Vagina (tissue), 2 donors: Measurements from ENCODE around the gene URM1. TPM values are rescaled to one million over a fixed set of nuclear protein-coding genes. Genes with fewer than 3 reads are reported as not detected.

ENCODE experiments used
- DNase-seq, 2 donors: peaks; one replicate each; pipeline ENCODE4 v3.0.0-alpha.2; 2017; ENCODE audit errors: extremely low spot score in 2 of 2
- H3K27ac ChIP-seq: fragments of 200-600 bp; sonication (generic); one replicate; pipeline ENCODE4 v1.5.1; 2019
- H3K27me3 ChIP-seq: fragments of 200-600 bp; sonication (generic); one replicate; pipeline ENCODE4 v1.5.1; 2019
- H3K36me3 ChIP-seq, 2 donors: fragments of 200-600 bp; sonication (generic); one replicate each; pipeline ENCODE4 v1.5.1; 2017 to 2019
- H3K4me1 ChIP-seq: fragments of 200-600 bp; sonication (generic); one replicate; pipeline ENCODE4 v1.5.1; 2019
- H3K4me3 ChIP-seq, 2 donors: fragments of 200-600 bp; sonication (generic); 1 replicate in 1 of 2; 2 replicates in 1 of 2; pipeline ENCODE4 v1.5.1; 2016 to 2019
- H3K9me3 ChIP-seq: fragments of 200-600 bp; sonication (generic); one replicate; pipeline ENCODE4 v1.5.1; 2019
- CTCF ChIP-seq, 3 experiments: fragments of 450-650 bp in 2 of 3; fragments of 200-600 bp in 1 of 3; sonication (generic) in 1 of 3; IDR thresholded peaks; one replicate each; pipeline ENCODE4 v1.5.1; 2017 to 2019; ENCODE audit warnings: antibody characterized with exemption in 3 of 3, mild to moderate bottlenecking in 2 of 3, moderate library complexity in 2 of 3
- POLR2A ChIP-seq, 2 donors: fragments of 450-650 bp; IDR thresholded peaks; one replicate each; pipeline ENCODE4 v1.6.1; 2017; ENCODE audit warnings: antibody characterized with exemption in 2 of 2, mild to moderate bottlenecking in 2 of 2, moderate library complexity in 2 of 2
- POLR2AphosphoS5 ChIP-seq, 2 donors: sonication (generic); formaldehyde crosslinking; IDR thresholded peaks; one replicate each; pipeline ENCODE4 v1.9.0; 2017; ENCODE audit warnings: antibody characterized with exemption in 2 of 2, mild to moderate bottlenecking in 2 of 2, low read depth in 1 of 2; ENCODE audit not compliant: insufficient read depth in 1 of 2
- intact Hi-C: fragments of 100-400 bp; cut with DNase I; formaldehyde crosslinking; loops from one replicate; pipeline ENCODE4 v1.15.1; 2023
- total RNA-seq: library from RNA; depleted of rRNA; stranded (reverse); fragments of >200 nt; gene quantifications from one replicate; pipeline ENCODE4 v1.2.3, GENCODE V29; 2016

URM1 gene
- total RNA-seq, 1 donor from 2014 or later: 15.2 TPM

- intact Hi-C loops: loop anchor here (5.0 kb wide), 1 partner anchor 1768 kb away; no protein-coding TSS in a partner anchor
- Histone ChIP-seq H3K27me3 (no peaks in the 10 kb centered on the region), H3K27ac (no peak overlapping the region), H3K4me1 (no peaks in the 10 kb centered on the region), H3K36me3 (peaks cover 0 to 47% of the 10 kb centered on the region in 2 donors), H3K9me3 (no peaks in the 10 kb centered on the region), H3K4me3 (no peak overlapping the region)
- no peak for DNase-seq
- no peak for TF ChIP-seq CTCF (IDR thresholded peaks at IDR 0.05)
- TF ChIP-seq POLR2AphosphoS5 (IDR thresholded peaks at IDR 0.05; ENCODE audit: insufficient read depth in 1 of 2, low read depth in 1 of 2): no peak
- TF ChIP-seq POLR2A (IDR thresholded peaks at IDR 0.05): no peak
These were observed 13.8 kb downstream of the URM1 start for GRCh38 chr9:128384801-128385495.

GRCh38 chr9:128385496-128386460 is 14.6 kb downstream of the URM1 start:
- no peak overlapping the region for H3K27ac ChIP-seq
- TF ChIP-seq POLR2A (IDR thresholded peaks at IDR 0.05) (no peak), POLR2AphosphoS5 (IDR thresholded peaks at IDR 0.05; ENCODE audit: insufficient read depth in 1 of 2, low read depth in 1 of 2) (no peak), CTCF (IDR thresholded peaks at IDR 0.05) (no peak)
- H3K36me3 ChIP-seq: peaks cover 0 to 50% of the 10 kb centered on the region in 2 donors
- H3K9me3 ChIP-seq: no peaks in the 10 kb centered on the region
- H3K4me1 ChIP-seq: no peaks in the 10 kb centered on the region
- intact Hi-C loops: loop anchor here (5.0 kb wide), 1 partner anchor 1768 kb away; no protein-coding TSS in a partner anchor
- no peaks in the 10 kb centered on the region for H3K27me3 ChIP-seq
- no peak overlapping the region for H3K4me3 ChIP-seq
- no peak for DNase-seq

- Histone ChIP-seq H3K4me1 (no peaks in the 10 kb centered on the region), H3K36me3 (peaks cover 0 to 50% of the 10 kb centered on the region in 2 donors), H3K9me3 (no peaks in the 10 kb centered on the region), H3K27me3 (no peaks in the 10 kb centered on the region), H3K4me3 (no peak overlapping the region), H3K27ac (no peak overlapping the region)
- intact Hi-C loops: loop anchor here (5.0 kb wide), 1 partner anchor 1771 kb away; no protein-coding TSS in a partner anchor
- TF ChIP-seq POLR2AphosphoS5 (IDR thresholded peaks at IDR 0.05; ENCODE audit: insufficient read depth in 1 of 2, low read depth in 1 of 2) (no peak), CTCF (IDR thresholded peaks at IDR 0.05) (no peak), POLR2A (IDR thresholded peaks at IDR 0.05) (no peak)
- DNase-seq: no peak
These were observed 17.0 kb downstream of the URM1 start for GRCh38 chr9:128388150-128388549.

GRCh38 chr9:128389395-128390149 is 18.4 kb downstream of the URM1 start:
- DNase-seq: no peak
- peaks cover 0 to 42% of the 10 kb centered on the region in 2 donors for H3K36me3 ChIP-seq
- intact Hi-C loops: loop anchor here (5.0 kb wide), 1 partner anchor 1772 kb away; no protein-coding TSS in a partner anchor
- TF ChIP-seq CTCF (IDR thresholded peaks at IDR 0.05) (no peak), POLR2A (IDR thresholded peaks at IDR 0.05) (no peak), POLR2AphosphoS5 (IDR thresholded peaks at IDR 0.05; ENCODE audit: insufficient read depth in 1 of 2, low read depth in 1 of 2) (no peak)
- H3K4me3 ChIP-seq: no peak overlapping the region
- no peaks in the 10 kb centered on the region for H3K27me3 ChIP-seq
- H3K4me1 ChIP-seq: no peaks in the 10 kb centered on the region
- no peak overlapping the region for H3K27ac ChIP-seq
- no peaks in the 10 kb centered on the region for H3K9me3 ChIP-seq
